DND-41 (cell line): ENCODE results near the gene RGS7BP.

Source experiments
- ATAC-seq: fragments of 200-7000 bp; cut with Tn5 transposase; 3 replicates; pipeline ENCODE4 v1.9.1; 2021; ENCODE audit warnings: low read depth; ENCODE audit not compliant: insufficient read depth
- DNase-seq: peaks from one replicate; pipeline ENCODE4 v3.0.0-alpha.2; 2020
- H2AFZ ChIP-seq: 2 replicates; pipeline ENCODE4 v1.6.0; 2012; ENCODE audit warnings: low read depth, low read length
- H3K27ac ChIP-seq: 2 replicates; pipeline ENCODE4 v1.5.1; 2012; ENCODE audit warnings: low read length, inconsistent platforms
- H3K27me3 ChIP-seq: fragments of 200-600 bp; sonication (generic); 2 replicates; pipeline ENCODE4 v1.6.0; 2012; ENCODE audit warnings: low read length, mild to moderate bottlenecking, inconsistent platforms; ENCODE audit not compliant: insufficient read depth, poor library complexity
- H3K36me3 ChIP-seq: 2 replicates; pipeline ENCODE4 v1.5.1; 2012; ENCODE audit warnings: low read length, inconsistent platforms; ENCODE audit not compliant: insufficient read depth
- H3K4me1 ChIP-seq: 2 replicates; pipeline ENCODE4 v1.5.1; 2012; ENCODE audit warnings: mild to moderate bottlenecking, low read length; ENCODE audit not compliant: insufficient read depth
- H3K4me2 ChIP-seq: 2 replicates; pipeline ENCODE4 v1.6.0; 2012; ENCODE audit warnings: mild to moderate bottlenecking, moderate library complexity, low read length, inconsistent platforms; ENCODE audit not compliant: insufficient read depth
- H3K4me3 ChIP-seq, 2 experiments: fragments of 200-600 bp in 1 of 2; shearing (Covaris generic) in 1 of 2; 2 replicates each; pipeline ENCODE4 v1.5.1; 2012 to 2016; ENCODE audit warnings: inconsistent platforms in 2 of 2, low read length in 2 of 2, mild to moderate bottlenecking in 2 of 2, low read depth in 1 of 2, moderate library complexity in 1 of 2
- H3K79me2 ChIP-seq: 2 replicates; pipeline ENCODE4 v1.6.0; 2012; ENCODE audit warnings: low read length, inconsistent platforms; ENCODE audit not compliant: insufficient read depth
- H3K9ac ChIP-seq: 2 replicates; pipeline ENCODE4 v1.6.0; 2012; ENCODE audit warnings: low read depth, mild to moderate bottlenecking, inconsistent platforms, low read length, moderate library complexity
- H3K9me3 ChIP-seq: 2 replicates; pipeline ENCODE4 v1.5.1; 2012; ENCODE audit warnings: low read length, moderate library complexity, mild to moderate bottlenecking, inconsistent platforms; ENCODE audit not compliant: insufficient read depth, severe bottlenecking
- H4K20me1 ChIP-seq: 2 replicates; pipeline ENCODE4 v1.6.0; 2012; ENCODE audit warnings: low read length; ENCODE audit not compliant: insufficient read depth
- CTCF ChIP-seq: IDR thresholded peaks from 2 replicates; pipeline ENCODE4 v1.5.1; 2012; ENCODE audit warnings: borderline replicate concordance, low read length, moderate library complexity, mild to moderate bottlenecking; ENCODE audit not compliant: poor library complexity, severe bottlenecking; ENCODE audit errors: extremely low read depth
- EZH2 ChIP-seq: IDR thresholded peaks from 3 replicates; pipeline ENCODE4 v1.6.1; 2012; ENCODE audit warnings: borderline replicate concordance, low read depth, mild to moderate bottlenecking, moderate library complexity, low read length, inconsistent platforms; ENCODE audit not compliant: severe bottlenecking

RGS7BP gene

GRCh38 chr5:64509828-64510227, 4.0 kb downstream of the RGS7BP start:
- H3K4me2 ChIP-seq = no peak overlapping the region
- no peak overlapping the region for H3K27ac ChIP-seq
- DNase-seq (no peak), ATAC-seq (no peak)
- no peaks in the 10 kb centered on the region for H3K4me1 ChIP-seq
- H3K9me3 ChIP-seq = no peaks in the 10 kb centered on the region
- H3K36me3 ChIP-seq = no peaks in the 10 kb centered on the region
- no peaks in the 10 kb centered on the region for H3K79me2 ChIP-seq
- no peak overlapping the region for H3K9ac ChIP-seq
- no peak for TF ChIP-seq EZH2
- TF ChIP-seq CTCF = no peak
- no peaks in the 10 kb centered on the region for H4K20me1 ChIP-seq
- H3K4me3 ChIP-seq = no peak overlapping the region
- no peak overlapping the region for H2AFZ ChIP-seq
- peaks cover 4% of the 10 kb centered on the region for H3K27me3 ChIP-seq

- Histone ChIP-seq H3K27ac (no peak overlapping the region), H2AFZ (no peak overlapping the region), H3K9ac (no peak overlapping the region), H3K79me2 (no peaks in the 10 kb centered on the region), H3K27me3 (peaks cover 4% of the 10 kb centered on the region), H3K4me2 (no peak overlapping the region), H3K4me3 (no peak overlapping the region), H4K20me1 (no peaks in the 10 kb centered on the region), H3K9me3 (no peaks in the 10 kb centered on the region), H3K36me3 (no peaks in the 10 kb centered on the region), H3K4me1 (no peaks in the 10 kb centered on the region)
- ATAC-seq (no peak), DNase-seq (no peak)
- no peak for TF ChIP-seq CTCF
- TF ChIP-seq EZH2 = no peak
Observed at GRCh38 chr5:64513492-64513891, 7.7 kb downstream of the RGS7BP start.

DNA sequence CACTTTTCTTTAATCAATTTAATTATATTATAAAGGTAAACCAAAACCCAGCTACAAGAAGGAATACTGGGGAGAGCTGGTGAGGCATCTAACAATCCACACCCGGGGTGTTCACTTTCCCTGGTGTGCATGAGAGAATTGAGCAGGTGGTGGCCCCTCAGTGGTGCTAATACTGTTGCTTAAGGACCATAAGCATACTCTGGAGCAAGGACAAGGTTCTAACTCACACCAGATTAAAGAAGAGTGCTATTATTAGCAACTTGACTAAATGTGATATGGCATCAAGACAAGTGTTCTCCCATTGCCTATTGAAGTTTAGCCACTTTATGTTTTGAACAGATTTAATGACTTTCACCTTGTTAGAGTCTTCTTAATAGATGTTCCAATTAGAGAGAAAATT, 8.8 kb downstream of the RGS7BP start:
- DNase-seq (no peak), ATAC-seq (no peak)
- Histone ChIP-seq H2AFZ (no peak overlapping the region), H3K4me2 (no peak overlapping the region), H3K9me3 (no peaks in the 10 kb centered on the region), H3K79me2 (no peaks in the 10 kb centered on the region), H3K9ac (no peak overlapping the region), H3K27me3 (peaks cover 4% of the 10 kb centered on the region), H3K4me1 (no peaks in the 10 kb centered on the region), H3K27ac (no peak overlapping the region), H4K20me1 (no peaks in the 10 kb centered on the region), H3K4me3 (no peak overlapping the region), H3K36me3 (no peaks in the 10 kb centered on the region)
- TF ChIP-seq EZH2 = no peak
- TF ChIP-seq CTCF = no peak

- no peak overlapping the region for H3K27ac ChIP-seq
- no peaks in the 10 kb centered on the region for H3K9me3 ChIP-seq
- no peak for TF ChIP-seq EZH2
- TF ChIP-seq CTCF = no peak
- DNase-seq (no peak), ATAC-seq (no peak)
- H3K27me3 ChIP-seq = no peaks in the 10 kb centered on the region
- no peak overlapping the region for H3K4me2 ChIP-seq
- no peak overlapping the region for H3K9ac ChIP-seq
- H3K4me1 ChIP-seq = no peaks in the 10 kb centered on the region
- no peak overlapping the region for H3K4me3 ChIP-seq
- H3K36me3 ChIP-seq = no peaks in the 10 kb centered on the region
- H4K20me1 ChIP-seq = no peaks in the 10 kb centered on the region
- H3K79me2 ChIP-seq = no peaks in the 10 kb centered on the region
- H2AFZ ChIP-seq = no peak overlapping the region
Observed at GRCh38 chr5:64516216-64516615, 10.4 kb downstream of the RGS7BP start.
